Measurements from ENCODE around the gene MYCN. TPM values are rescaled to one million over a fixed set of nuclear protein-coding genes. Genes with fewer than 3 reads are reported as not detected.

Gene MYCN
- total RNA-seq, 4 donors from 2014 or later, result 0.57 to 3.8 (median 1.6) TPM

DNA sequence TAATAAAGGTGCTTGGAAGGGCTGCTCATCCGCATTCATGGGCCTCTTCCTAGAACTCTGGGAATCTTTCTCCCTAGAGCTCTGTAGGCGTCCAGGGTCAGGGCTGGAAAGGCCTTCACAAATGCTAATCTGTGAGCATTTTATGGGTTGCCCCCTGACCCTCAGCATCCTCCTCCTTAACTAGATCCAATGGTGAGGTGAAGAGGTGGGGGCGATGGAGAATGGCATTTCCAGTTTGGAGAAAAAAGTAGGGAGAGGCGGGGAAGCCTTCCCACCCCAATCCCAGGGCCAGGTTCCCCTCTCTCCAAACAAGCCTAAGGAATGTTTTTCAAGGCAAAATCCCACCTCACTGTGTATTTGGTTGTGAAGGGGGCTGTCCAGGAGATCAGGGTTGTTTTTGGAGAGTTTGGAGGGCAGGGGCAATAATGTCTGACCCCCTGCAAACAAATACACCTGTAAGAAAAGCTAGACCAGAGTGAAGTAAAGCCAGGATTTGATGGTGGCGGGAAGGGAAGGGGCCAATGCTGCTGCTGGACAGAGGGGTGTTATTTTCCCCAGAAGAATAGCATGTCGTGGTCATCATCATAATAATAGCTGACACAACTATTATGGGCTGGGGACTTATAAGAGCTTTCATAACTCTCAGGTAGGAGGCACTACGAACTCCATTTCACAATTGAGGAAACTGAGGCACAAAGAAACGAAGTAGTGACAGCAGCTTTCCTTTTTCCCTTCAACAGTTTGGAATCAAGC is 1.4 kb upstream of the MYCN start:
- H3K27me3 ChIP-seq, result peaks cover 43% of the 10 kb centered on the region
- no peak overlapping the region for H3K27ac ChIP-seq
- no peaks in the 10 kb centered on the region for H3K36me3 ChIP-seq
- H3K4me1 ChIP-seq, result peaks cover 44% of the 10 kb centered on the region
- H3K9me3 ChIP-seq, result no peaks in the 10 kb centered on the region
- peak in 1 of 2 donors; percentile 19 for DNase-seq (ENCODE audit: low spot score in 2 of 2)
- H3K4me3 ChIP-seq, result no peak overlapping the region
- no peak for TF ChIP-seq POLR2AphosphoS5 (IDR thresholded peaks at IDR 0.05)
- no peak for TF ChIP-seq POLR2A (IDR thresholded peaks at IDR 0.05)
- 74% methylated on average over 8 of the region's 8 CpGs for WGBS

DNA sequence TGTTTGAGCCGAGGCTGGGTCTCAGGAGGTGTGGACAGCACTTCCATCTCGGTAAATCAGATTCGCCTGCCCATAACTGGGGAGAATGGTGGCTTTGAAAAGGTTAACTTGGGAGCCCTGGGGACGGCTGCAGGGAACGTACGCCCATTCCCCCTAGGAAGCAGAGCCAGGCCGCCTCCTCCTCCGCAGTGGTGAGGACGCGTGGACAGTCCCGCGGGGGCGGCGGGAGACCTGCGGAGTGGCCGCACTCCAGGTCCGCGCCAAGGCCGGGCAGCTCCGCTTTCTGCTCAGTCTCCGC is 845 bp upstream of the MYCN start:
- H3K27me3 ChIP-seq, result peaks cover 43% of the 10 kb centered on the region
- no peak overlapping the region for H3K27ac ChIP-seq
- TF ChIP-seq, protein P1, sequence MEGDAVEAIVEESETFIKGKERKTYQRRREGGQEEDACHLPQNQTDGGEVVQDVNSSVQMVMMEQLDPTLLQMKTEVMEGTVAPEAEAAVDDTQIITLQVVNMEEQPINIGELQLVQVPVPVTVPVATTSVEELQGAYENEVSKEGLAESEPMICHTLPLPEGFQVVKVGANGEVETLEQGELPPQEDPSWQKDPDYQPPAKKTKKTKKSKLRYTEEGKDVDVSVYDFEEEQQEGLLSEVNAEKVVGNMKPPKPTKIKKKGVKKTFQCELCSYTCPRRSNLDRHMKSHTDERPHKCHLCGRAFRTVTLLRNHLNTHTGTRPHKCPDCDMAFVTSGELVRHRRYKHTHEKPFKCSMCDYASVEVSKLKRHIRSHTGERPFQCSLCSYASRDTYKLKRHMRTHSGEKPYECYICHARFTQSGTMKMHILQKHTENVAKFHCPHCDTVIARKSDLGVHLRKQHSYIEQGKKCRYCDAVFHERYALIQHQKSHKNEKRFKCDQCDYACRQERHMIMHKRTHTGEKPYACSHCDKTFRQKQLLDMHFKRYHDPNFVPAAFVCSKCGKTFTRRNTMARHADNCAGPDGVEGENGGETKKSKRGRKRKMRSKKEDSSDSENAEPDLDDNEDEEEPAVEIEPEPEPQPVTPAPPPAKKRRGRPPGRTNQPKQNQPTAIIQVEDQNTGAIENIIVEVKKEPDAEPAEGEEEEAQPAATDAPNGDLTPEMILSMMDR (IDR thresholded peaks at IDR 0.05), result peak in 1 of 2 donors; percentile 67
- TF ChIP-seq POLR2AphosphoS5 (IDR thresholded peaks at IDR 0.05), result no peak
- H3K9me3 ChIP-seq, result no peaks in the 10 kb centered on the region
- H3K36me3 ChIP-seq, result no peaks in the 10 kb centered on the region
- 3% methylated on average over 21 of the region's 21 CpGs for WGBS
- no peak for DNase-seq (ENCODE audit: low spot score in 2 of 2)
- peak overlapping the region; percentile 56 for H3K4me3 ChIP-seq
- peaks cover 44% of the 10 kb centered on the region for H3K4me1 ChIP-seq

DNA sequence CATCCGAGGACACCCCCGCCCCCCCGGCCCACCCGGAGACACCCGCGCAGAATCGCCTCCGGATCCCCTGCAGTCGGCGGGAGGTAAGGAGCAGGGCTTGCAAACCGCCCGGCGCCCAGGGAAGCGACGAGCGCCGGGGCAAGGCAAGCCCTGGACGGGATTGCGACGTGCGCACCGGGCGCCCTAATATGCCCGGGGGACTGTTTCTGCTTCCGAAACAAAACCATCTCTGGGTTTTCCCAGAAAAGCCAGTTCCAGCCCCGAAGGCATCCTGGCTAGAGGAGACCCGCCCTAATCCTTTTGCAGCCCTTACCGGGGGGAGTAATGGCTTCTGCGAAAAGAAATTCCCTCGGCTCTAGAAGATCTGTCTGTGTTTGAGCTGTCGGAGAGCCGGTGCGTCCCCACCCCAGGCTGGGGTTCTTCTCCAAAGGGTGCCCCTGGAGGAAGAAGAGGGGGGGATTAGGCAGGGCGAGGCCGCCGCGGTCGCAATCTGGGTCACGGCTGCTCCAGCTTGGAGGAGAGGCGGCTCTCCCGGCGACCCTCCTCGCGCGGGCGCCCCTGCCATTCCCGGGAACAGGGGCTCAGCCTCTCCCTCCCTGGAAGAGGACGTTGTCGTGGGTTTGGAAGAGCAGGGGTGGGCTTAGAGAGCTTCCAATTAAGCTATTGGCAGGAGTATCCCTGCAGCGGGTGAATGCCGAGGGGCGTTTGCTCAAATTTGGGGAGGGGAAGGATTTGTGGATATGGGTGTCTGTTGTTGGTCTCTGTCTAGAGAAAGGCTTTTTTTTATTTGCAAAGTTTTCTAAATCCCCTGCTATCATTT is 521 bp downstream of the MYCN start:
- TF ChIP-seq, protein P1 (IDR thresholded peaks at IDR 0.05), result no peak
- no peak for TF ChIP-seq POLR2AphosphoS5 (IDR thresholded peaks at IDR 0.05)
- no peak for TF ChIP-seq EP300 (IDR thresholded peaks at IDR 0.05)
- no peak for TF ChIP-seq POLR2A (IDR thresholded peaks at IDR 0.05)
- no peak overlapping the region for H3K27ac ChIP-seq
- H3K27me3 ChIP-seq, result peaks cover 43% of the 10 kb centered on the region
- under 1% methylated on average over 19 of the region's 52 CpGs for WGBS
- H3K36me3 ChIP-seq, result peaks cover 2% of the 10 kb centered on the region
- peak overlapping the region; percentile 56 for H3K4me3 ChIP-seq
- no peaks in the 10 kb centered on the region for H3K9me3 ChIP-seq
- peak; percentile 49 to 72 for DNase-seq (ENCODE audit: low spot score in 2 of 2)
- peaks cover 44% of the 10 kb centered on the region for H3K4me1 ChIP-seq

DNA sequence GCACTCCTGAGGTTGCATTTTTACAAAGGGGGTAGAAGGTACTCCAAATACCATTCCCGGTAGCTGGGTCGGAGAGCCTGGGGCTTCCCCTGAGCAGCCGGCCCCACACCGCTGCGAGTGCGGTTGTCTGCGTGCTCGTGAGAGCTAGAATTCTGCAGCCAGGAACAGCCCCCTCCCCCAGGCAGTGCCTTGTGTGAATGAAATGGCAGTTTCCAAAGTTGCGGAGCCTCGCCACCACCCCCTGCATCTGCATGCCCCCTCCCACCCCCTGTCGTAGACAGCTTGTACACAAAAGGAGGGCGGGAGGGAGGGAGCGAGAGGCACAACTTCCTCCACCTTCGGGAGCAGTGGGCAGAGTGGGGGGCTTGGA is 1.1 kb downstream of the MYCN start:
- Histone ChIP-seq H3K27me3 (peaks cover 43% of the 10 kb centered on the region), H3K9me3 (no peaks in the 10 kb centered on the region), H3K4me3 (peak overlapping the region; percentile 56), H3K36me3 (peaks cover 3% of the 10 kb centered on the region), H3K27ac (no peak overlapping the region), H3K4me1 (peaks cover 44% of the 10 kb centered on the region)
- DNase-seq (ENCODE audit: low spot score in 2 of 2), result peak in 1 of 2 donors; percentile 54
- under 1% methylated on average over 14 of the region's 14 CpGs for WGBS
- TF ChIP-seq EP300 (IDR thresholded peaks at IDR 0.05) (no peak), POLR2AphosphoS5 (IDR thresholded peaks at IDR 0.05) (no peak), POLR2A (IDR thresholded peaks at IDR 0.05) (no peak)
- TF ChIP-seq, protein P1 (IDR thresholded peaks at IDR 0.05), result no peak

DNA sequence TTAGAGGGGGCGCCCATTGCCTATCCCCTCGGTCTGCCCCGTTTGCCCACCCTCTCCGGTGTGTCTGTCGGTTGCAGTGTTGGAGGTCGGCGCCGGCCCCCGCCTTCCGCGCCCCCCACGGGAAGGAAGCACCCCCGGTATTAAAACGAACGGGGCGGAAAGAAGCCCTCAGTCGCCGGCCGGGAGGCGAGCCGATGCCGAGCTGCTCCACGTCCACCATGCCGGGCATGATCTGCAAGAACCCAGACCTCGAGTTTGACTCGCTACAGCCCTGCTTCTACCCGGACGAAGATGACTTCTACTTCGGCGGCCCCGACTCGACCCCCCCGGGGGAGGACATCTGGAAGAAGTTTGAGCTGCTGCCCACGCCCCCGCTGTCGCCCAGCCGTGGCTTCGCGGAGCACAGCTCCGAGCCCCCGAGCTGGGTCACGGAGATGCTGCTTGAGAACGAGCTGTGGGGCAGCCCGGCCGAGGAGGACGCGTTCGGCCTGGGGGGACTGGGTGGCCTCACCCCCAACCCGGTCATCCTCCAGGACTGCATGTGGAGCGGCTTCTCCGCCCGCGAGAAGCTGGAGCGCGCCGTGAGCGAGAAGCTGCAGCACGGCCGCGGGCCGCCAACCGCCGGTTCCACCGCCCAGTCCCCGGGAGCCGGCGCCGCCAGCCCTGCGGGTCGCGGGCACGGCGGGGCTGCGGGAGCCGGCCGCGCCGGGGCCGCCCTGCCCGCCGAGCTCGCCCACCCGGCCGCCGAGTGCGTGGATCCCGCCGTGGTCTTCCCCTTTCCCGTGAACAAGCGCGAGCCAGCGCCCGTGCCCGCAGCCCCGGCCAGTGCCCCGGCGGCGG is 1.7 kb downstream of the MYCN start:
- WGBS, result 0% methylated on average over 25 of the region's 98 CpGs
- Histone ChIP-seq H3K27ac (no peak overlapping the region), H3K4me1 (peaks cover 44% of the 10 kb centered on the region), H3K27me3 (peaks cover 43% of the 10 kb centered on the region), H3K36me3 (peaks cover 3% of the 10 kb centered on the region), H3K4me3 (peak overlapping the region; percentile 56), H3K9me3 (no peaks in the 10 kb centered on the region)
- peak in 1 of 2 donors; percentile 55 for DNase-seq (ENCODE audit: low spot score in 2 of 2)
- TF ChIP-seq, protein P1 (IDR thresholded peaks at IDR 0.05), result no peak
- TF ChIP-seq EP300 (IDR thresholded peaks at IDR 0.05) (no peak), POLR2A (IDR thresholded peaks at IDR 0.05) (no peak), POLR2AphosphoS5 (IDR thresholded peaks at IDR 0.05) (no peak)
